Progenitor cell of endocrine pancreas (in vitro differentiated cells): ENCODE data around the gene GRHL3. TPM values are rescaled to one million over a fixed set of nuclear protein-coding genes. Genes with fewer than 3 reads are reported as not detected.

ENCODE experiments used
- DNase-seq: peaks from one replicate; pipeline ENCODE4 v3.0.0; 2021; ENCODE audit warnings: low spot score; ENCODE audit not compliant: unreplicated experiment
- H3K27ac Mint-ChIP-seq: 2 replicates; pipeline ENCODE4 v1.8.0; 2021; ENCODE audit warnings: mild to moderate bottlenecking, moderate library complexity, mixed read lengths
- H3K27me3 Mint-ChIP-seq: 2 replicates; pipeline ENCODE4 v1.8.0; 2021; ENCODE audit warnings: mixed read lengths
- H3K36me3 Mint-ChIP-seq: 2 replicates; pipeline ENCODE4 v1.8.0; 2022; ENCODE audit warnings: mixed read lengths; ENCODE audit not compliant: insufficient read depth
- H3K4me1 Mint-ChIP-seq: 2 replicates; pipeline ENCODE4 v1.8.0; 2021; ENCODE audit warnings: low read depth, mixed read lengths
- H3K4me3 Mint-ChIP-seq: 2 replicates; pipeline ENCODE4 v1.8.0; 2021; ENCODE audit warnings: low read depth, mild to moderate bottlenecking, moderate library complexity, mixed read lengths
- H3K9me3 Mint-ChIP-seq: 2 replicates; pipeline ENCODE4 v1.8.0; 2021; ENCODE audit warnings: low read depth, mixed read lengths
- CTCF ChIP-seq: fragments of 200-600 bp; sonication (generic); IDR thresholded peaks from one replicate; pipeline ENCODE4 v1.5.0; 2021; ENCODE audit warnings: antibody characterized with exemption, mild to moderate bottlenecking; ENCODE audit not compliant: unreplicated experiment
- total RNA-seq: library from RNA; stranded (reverse); gene quantifications from 2 replicates; pipeline ENCODE4 v1.2.1, GENCODE V29; 2021

The GRHL3 gene
- total RNA-seq, 1 donor from 2014 or later = 4.9 TPM

DNA sequence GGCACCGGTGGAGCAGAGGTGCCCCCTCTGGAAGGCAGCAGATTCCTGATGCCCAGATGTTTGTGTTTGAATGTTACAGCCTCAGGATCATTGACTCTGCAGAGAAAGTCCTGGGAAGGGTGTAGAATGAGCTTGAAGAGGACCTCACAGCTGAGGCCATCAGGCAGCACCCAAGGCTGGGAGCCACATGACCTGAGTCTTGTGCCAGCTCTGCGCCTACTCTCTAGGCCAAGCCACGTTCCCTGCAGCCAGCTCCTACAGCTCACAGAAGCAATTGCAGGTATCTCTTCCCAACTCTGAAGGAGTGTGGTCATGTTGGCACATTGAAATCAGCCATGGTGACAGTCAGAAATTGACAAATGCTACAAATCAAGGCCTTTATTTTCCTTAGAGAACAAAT is 36.3 kb downstream of the GRHL3 start:
- Mint-ChIP-seq H3K4me3 (no peak overlapping the region), H3K27me3 (no peaks in the 10 kb centered on the region), H3K9me3 (no peaks in the 10 kb centered on the region), H3K4me1 (no peaks in the 10 kb centered on the region), H3K27ac (no peak overlapping the region), H3K36me3 (peaks cover 4% of the 10 kb centered on the region)
- TF ChIP-seq CTCF = no peak
- DNase-seq = no peak

GRCh38 chr1:24357038-24357437 is 37.9 kb downstream of the GRHL3 start:
- TF ChIP-seq CTCF = no peak
- no peaks in the 10 kb centered on the region for H3K9me3 Mint-ChIP-seq
- no peak for DNase-seq
- H3K4me1 Mint-ChIP-seq = no peaks in the 10 kb centered on the region
- no peak overlapping the region for H3K4me3 Mint-ChIP-seq
- peak overlapping the region; percentile 41 for H3K27ac Mint-ChIP-seq
- H3K27me3 Mint-ChIP-seq = no peaks in the 10 kb centered on the region
- peaks cover 4% of the 10 kb centered on the region for H3K36me3 Mint-ChIP-seq

DNA sequence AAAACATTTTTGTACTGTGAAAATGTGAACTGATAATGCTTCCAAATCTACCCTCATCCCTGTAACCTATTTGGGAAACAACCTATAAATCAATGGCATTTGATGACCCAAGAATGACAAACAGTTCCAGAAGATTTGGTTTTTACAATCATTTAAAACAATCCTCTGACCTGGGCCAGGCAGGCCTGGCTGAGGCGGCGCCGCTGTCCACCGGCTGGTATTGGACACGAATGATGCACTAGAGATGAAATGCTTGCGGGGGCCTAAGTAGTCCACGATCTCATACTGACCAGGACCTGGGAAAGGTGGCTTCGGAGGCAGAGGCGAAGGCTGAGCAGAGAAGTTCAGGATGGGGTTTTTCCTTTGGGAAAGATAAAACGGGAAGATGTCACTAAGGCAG is 41.5 kb downstream of the GRHL3 start:
- H3K4me3 Mint-ChIP-seq = no peak overlapping the region
- no peak overlapping the region for H3K27ac Mint-ChIP-seq
- peaks cover 4% of the 10 kb centered on the region for H3K36me3 Mint-ChIP-seq
- H3K4me1 Mint-ChIP-seq = no peaks in the 10 kb centered on the region
- no peak for DNase-seq
- H3K9me3 Mint-ChIP-seq = no peaks in the 10 kb centered on the region
- TF ChIP-seq CTCF = no peak
- H3K27me3 Mint-ChIP-seq = peaks cover 3% of the 10 kb centered on the region

DNA sequence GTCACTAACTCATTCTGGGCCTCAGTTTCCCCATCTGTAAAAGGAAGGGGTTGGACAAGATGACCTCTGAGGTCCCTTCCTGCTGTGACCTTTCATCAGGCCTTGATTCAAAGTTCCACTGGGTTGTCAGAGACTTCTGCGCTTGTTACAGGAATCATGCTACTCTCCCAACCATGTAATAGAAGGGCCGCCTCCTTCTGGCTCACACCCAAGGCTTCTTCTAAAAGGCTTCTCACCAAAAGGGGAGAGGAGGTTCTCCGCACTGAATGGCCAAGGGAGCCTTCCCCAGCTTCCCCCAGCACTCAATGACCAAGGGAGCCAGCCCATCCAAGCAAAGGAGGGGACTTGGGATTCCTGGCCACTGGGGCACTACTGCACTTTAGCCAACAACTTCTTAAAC is 42.7 kb downstream of the GRHL3 start:
- TF ChIP-seq CTCF = no peak
- Mint-ChIP-seq H3K4me1 (no peaks in the 10 kb centered on the region), H3K27ac (no peak overlapping the region), H3K36me3 (peaks cover 4% of the 10 kb centered on the region), H3K9me3 (no peaks in the 10 kb centered on the region), H3K27me3 (peaks cover 3% of the 10 kb centered on the region), H3K4me3 (no peak overlapping the region)
- no peak for DNase-seq

DNA sequence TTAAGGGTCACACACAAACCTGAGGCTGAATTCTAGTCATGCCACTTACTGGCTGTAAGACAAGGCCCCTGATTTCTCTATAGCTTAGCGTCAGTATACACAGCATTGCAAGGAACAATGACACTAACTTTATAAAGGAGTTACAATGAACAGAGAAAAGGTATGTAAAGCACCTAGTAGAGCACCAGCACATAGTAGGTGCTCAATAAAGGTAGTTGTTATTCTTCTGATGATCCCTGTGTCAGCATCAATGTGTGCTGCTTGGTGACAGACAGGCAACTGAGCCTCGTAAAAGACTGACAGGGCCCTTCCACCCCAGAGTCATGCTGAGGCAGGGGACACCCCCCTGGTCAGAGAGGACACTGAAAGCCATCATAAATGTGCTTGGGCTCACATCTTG is 43.2 kb downstream of the GRHL3 start:
- Mint-ChIP-seq H3K27me3 (peaks cover 3% of the 10 kb centered on the region), H3K9me3 (no peaks in the 10 kb centered on the region), H3K27ac (no peak overlapping the region), H3K36me3 (peaks cover 3% of the 10 kb centered on the region), H3K4me3 (no peak overlapping the region), H3K4me1 (no peaks in the 10 kb centered on the region)
- TF ChIP-seq CTCF = no peak
- no peak for DNase-seq
